ENCODE data around the gene ARHGAP12.

The ARHGAP12 gene

GRCh38 chr10:31759799-31760626 is 168.6 kb downstream of the ARHGAP12 start:
- peak; percentile 98 for DNase-seq

- peak; percentile 88 for DNase-seq
Observed at GRCh38 chr10:31759124-31759798, 169.4 kb downstream of the ARHGAP12 start.

- DNase-seq: no peak
Observed at GRCh38 chr10:31758495-31758894, 170.1 kb downstream of the ARHGAP12 start.

- DNase-seq: no peak
Observed at GRCh38 chr10:31757831-31758230, 170.8 kb downstream of the ARHGAP12 start.

GRCh38 chr10:31757386-31757791 is 171.2 kb downstream of the ARHGAP12 start:
- DNase-seq: no peak

- DNase-seq: no peak
Observed at GRCh38 chr10:31756729-31757110, 171.9 kb downstream of the ARHGAP12 start.

- DNase-seq: no peak
Observed at GRCh38 chr10:31756101-31756728, 172.4 kb downstream of the ARHGAP12 start.

All from DMS53 (cell line).